AG04450 (cell line): ENCODE measurements around the gene FGD5. TPM values are rescaled to one million over a fixed set of nuclear protein-coding genes. Genes with fewer than 3 reads are reported as not detected.

Experiments used
- CTCF ChIA-PET: fragments of 300-600, 350-600 bp; formaldehyde crosslinking; extraction: SDS; loops from one replicate; lab custom pipeline; 2022; ENCODE audit warnings: antibody characterized with exemption, inconsistent platforms; lab: Charles Lee
- POLR2A ChIA-PET: fragments of 350-600 bp; formaldehyde crosslinking; extraction: SDS; loops from one replicate; lab custom pipeline; 2021; ENCODE audit warnings: antibody characterized with exemption, inconsistent platforms; lab: Yijun Ruan, JAX
- DNase-seq: peaks from one replicate; pipeline ENCODE4 v3.0.0-alpha.2; 2011; ENCODE audit warnings: low read depth, low spot score
- H3K27ac ChIP-seq: one replicate; pipeline ENCODE4 v1.5.1; 2012; ENCODE audit warnings: low read depth, low read length, control low read depth
- H3K27me3 ChIP-seq: one replicate; pipeline ENCODE4 v1.6.0; 2012; ENCODE audit warnings: low read length; ENCODE audit not compliant: control insufficient read depth, insufficient read depth
- H3K4me3 ChIP-seq: 2 replicates; pipeline ENCODE4 v1.5.1; 2011; ENCODE audit warnings: mild to moderate bottlenecking, low read depth, low read length, control low read depth
- H3K9me3 ChIP-seq: 2 replicates; pipeline ENCODE4 v1.5.1; 2012; ENCODE audit warnings: low read length; ENCODE audit not compliant: control insufficient read depth, insufficient read depth
- polyA plus RNA-seq: library from polyadenylated mRNA; depleted of rRNA; stranded (reverse); fragments of >200 nt; gene quantifications from 2 replicates; pipeline ENCODE4 v1.2.3, GENCODE V29; 2011
- TF ChIP-seq, protein P1 (sequence below): IDR thresholded peaks from 2 replicates; pipeline ENCODE4 v1.5.1; 2011; ENCODE audit warnings: low read depth, low read length, control low read depth, inconsistent platforms

FGD5 gene
- polyA plus RNA-seq, 1 experiment = not detected

DNA sequence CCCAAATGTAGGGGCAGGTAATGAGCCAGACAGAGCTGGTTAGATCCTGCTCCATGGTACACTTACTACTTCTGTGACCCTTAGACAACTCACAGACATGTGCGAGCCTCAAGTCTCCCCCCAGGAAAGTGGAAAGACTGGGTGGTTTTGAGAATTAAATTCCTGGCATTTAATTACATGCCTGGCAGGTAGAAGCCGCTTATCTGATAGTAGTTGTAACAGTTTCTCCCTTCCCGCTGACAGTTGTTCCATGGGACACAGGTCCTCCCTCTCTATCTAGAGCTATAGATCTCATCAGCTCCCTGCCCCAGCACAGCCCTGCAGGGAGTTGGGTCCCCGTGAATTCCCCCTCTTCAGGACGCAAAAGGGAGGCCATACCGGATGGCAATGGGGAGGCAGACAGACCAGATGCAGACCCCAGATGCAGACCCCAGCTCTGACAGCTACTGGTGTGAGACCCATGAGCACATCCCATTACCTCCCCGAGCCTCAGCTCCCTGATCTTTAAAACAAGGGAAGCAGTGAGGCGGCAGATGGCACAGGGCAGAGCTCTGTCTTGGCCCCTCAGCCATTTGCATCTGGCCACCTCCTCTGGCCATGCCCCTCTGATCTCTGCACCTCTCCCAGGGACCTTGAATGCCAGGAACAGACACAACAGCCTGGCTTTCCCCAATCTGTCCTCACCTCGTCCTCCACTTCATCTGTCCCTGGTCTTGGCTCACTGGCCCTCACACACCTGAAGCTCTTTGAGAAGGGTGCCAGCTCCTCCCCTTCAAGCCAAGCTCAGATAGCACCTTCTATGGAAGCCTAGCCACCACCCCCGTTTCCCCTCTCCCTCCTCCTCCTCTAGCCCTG lies 94.5 kb downstream of the FGD5 start:
- DNase-seq = no peak
- no peaks in the 10 kb centered on the region for H3K9me3 ChIP-seq
- H3K27me3 ChIP-seq = peaks cover 10% of the 10 kb centered on the region
- H3K4me3 ChIP-seq = no peak overlapping the region
- ChIA-PET POLR2A (no interaction called here), CTCF (interaction anchor here (0.8 to 1.8 kb wide), 2 partner anchors 240 to 404 kb away, joined by 4 to 6 read pairs; no protein-coding TSS in a partner anchor)
- TF ChIP-seq, protein P1, sequence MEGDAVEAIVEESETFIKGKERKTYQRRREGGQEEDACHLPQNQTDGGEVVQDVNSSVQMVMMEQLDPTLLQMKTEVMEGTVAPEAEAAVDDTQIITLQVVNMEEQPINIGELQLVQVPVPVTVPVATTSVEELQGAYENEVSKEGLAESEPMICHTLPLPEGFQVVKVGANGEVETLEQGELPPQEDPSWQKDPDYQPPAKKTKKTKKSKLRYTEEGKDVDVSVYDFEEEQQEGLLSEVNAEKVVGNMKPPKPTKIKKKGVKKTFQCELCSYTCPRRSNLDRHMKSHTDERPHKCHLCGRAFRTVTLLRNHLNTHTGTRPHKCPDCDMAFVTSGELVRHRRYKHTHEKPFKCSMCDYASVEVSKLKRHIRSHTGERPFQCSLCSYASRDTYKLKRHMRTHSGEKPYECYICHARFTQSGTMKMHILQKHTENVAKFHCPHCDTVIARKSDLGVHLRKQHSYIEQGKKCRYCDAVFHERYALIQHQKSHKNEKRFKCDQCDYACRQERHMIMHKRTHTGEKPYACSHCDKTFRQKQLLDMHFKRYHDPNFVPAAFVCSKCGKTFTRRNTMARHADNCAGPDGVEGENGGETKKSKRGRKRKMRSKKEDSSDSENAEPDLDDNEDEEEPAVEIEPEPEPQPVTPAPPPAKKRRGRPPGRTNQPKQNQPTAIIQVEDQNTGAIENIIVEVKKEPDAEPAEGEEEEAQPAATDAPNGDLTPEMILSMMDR = no peak
- H3K27ac ChIP-seq = no peak overlapping the region

DNA sequence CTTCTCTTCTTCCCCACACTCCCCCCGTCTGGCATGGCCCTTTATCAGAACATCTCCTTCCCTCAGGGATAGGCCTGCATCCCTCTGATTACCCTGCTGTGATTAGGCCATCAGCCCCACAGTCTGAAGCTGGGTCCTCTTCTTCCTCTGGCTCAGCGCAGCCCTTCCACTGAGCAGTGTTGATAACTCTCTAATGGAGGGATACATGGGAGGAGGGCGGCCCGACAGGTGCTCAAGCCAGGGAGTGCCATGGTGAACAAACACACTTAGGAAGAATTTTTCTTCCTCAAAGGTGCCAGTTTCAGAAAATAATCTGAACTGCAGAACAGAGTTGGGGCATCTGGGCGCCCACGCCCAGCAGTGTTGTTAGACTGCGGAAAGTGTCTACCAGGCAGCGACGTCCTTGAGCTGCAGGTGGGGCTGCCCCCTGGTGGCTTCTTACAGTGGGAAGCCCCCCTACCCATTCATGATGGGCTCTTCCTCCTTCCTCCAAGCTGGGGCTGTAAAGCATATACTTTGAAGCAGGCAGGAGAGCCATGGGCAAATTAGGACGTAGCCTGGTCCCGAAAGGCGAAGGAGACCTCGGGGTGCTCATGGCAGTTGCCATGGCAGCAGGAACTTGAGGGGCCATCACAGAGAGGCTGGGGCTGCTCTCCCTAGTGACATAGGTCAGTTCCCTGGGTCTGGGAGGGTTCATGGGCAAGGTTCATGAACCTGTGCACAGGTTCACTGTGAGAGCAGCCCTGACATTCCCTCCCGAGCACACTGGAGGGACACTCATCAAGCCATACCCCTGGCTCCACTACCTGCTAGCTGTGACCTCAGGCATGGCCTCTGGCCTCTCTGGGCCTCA lies 95.4 kb downstream of the FGD5 start:
- Histone ChIP-seq H3K9me3 (no peaks in the 10 kb centered on the region), H3K27me3 (peaks cover 10% of the 10 kb centered on the region), H3K27ac (no peak overlapping the region), H3K4me3 (no peak overlapping the region)
- no peak for DNase-seq
- TF ChIP-seq, protein P1 = no peak
- CTCF ChIA-PET = no interaction called here
- POLR2A ChIA-PET = no interaction called here

DNA sequence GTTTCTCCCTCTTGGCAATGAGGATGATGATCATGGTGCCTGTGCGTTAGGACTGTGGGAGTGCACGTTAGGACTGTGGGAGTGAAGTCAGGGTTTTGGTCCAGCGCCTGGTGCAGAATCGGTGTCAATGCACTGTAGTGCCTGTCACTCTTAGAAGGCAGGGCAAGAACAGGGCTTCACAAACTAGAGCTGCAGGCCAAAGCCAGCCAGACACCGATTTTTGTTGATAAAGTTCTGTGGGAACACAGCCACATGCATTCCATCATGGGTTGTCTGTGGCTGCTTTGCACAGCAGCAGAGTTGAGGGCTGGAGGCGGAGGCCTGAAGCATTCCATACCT lies 96.0 kb downstream of the FGD5 start:
- no peaks in the 10 kb centered on the region for H3K9me3 ChIP-seq
- no peak for DNase-seq
- H3K27ac ChIP-seq = no peak overlapping the region
- POLR2A ChIA-PET = no interaction called here
- peaks cover 10% of the 10 kb centered on the region for H3K27me3 ChIP-seq
- CTCF ChIA-PET = no interaction called here
- no peak overlapping the region for H3K4me3 ChIP-seq
- TF ChIP-seq, protein P1 = no peak

DNA sequence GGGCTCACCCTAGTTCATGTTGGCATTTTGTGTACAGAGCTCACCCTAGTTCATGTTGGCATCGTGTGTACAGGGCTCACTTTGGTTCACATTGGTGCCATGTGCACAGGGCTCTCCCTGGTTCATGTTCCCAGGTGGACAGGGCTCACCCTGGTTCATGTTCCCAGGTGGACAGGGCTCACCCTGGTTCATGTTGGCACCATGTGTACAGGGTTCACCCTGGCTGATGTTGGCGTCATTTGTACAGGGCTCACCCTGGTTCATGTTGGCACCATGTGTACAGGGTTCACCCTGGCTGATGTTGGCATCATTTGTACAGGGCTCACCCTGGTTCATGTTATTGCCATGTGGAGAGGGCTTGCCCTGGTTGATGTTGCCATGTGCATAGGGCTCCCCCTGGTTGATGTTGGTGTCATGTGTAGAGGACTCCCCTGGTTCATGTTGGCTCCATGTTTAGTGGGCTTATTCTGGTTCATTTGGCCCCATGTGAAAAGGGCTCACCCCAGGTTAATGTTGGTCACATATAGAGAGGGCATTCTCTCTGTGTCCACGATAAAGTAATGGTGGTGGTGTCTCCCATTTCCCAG lies 97.0 kb downstream of the FGD5 start:
- Histone ChIP-seq H3K9me3 (no peaks in the 10 kb centered on the region), H3K27ac (no peak overlapping the region), H3K4me3 (no peak overlapping the region), H3K27me3 (peaks cover 14% of the 10 kb centered on the region)
- ChIA-PET POLR2A (no interaction called here), CTCF (interaction anchor here (0.9 kb wide), 1 partner anchor 11 kb away, joined by 4 read pairs; no protein-coding TSS in a partner anchor)
- TF ChIP-seq, protein P1 = no peak
- no peak for DNase-seq
